ENCODE data around the gene CYB5R2.

The CYB5R2 gene

DNA sequence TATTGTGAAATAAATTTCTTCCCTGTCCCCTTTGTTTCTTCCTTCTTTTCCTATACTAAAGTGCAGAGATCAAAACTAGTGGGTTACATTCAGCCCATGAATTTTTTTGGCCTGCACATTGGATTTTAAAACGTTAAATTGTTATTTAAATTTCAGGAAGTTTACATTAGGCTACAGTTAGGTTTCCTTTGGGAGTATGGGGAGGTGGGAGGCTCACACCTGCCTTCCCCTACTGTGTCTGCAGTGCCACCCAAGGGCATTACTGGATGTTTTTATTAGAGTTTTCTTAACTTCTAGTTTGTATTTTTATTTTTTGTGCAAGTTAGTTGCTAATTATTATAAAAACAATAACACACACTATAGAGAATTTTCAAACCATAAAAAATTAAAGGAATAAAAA lies 51.7 kb downstream of the CYB5R2 start (continued):
- TF ChIP-seq, protein P1, sequence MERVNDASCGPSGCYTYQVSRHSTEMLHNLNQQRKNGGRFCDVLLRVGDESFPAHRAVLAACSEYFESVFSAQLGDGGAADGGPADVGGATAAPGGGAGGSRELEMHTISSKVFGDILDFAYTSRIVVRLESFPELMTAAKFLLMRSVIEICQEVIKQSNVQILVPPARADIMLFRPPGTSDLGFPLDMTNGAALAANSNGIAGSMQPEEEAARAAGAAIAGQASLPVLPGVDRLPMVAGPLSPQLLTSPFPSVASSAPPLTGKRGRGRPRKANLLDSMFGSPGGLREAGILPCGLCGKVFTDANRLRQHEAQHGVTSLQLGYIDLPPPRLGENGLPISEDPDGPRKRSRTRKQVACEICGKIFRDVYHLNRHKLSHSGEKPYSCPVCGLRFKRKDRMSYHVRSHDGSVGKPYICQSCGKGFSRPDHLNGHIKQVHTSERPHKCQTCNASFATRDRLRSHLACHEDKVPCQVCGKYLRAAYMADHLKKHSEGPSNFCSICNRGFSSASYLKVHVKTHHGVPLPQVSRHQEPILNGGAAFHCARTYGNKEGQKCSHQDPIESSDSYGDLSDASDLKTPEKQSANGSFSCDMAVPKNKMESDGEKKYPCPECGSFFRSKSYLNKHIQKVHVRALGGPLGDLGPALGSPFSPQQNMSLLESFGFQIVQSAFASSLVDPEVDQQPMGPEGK (CRISPR knock-in tag; IDR thresholded peaks at IDR 0.05; ENCODE audit: borderline replicate concordance): no peak
- TF ChIP-seq PPARA (CRISPR knock-in tag; IDR thresholded peaks at IDR 0.05; ENCODE audit: borderline replicate concordance) (no peak), SNAI2 (CRISPR knock-in tag; IDR thresholded peaks at IDR 0.05) (no peak)
- TF ChIP-seq, protein P2, sequence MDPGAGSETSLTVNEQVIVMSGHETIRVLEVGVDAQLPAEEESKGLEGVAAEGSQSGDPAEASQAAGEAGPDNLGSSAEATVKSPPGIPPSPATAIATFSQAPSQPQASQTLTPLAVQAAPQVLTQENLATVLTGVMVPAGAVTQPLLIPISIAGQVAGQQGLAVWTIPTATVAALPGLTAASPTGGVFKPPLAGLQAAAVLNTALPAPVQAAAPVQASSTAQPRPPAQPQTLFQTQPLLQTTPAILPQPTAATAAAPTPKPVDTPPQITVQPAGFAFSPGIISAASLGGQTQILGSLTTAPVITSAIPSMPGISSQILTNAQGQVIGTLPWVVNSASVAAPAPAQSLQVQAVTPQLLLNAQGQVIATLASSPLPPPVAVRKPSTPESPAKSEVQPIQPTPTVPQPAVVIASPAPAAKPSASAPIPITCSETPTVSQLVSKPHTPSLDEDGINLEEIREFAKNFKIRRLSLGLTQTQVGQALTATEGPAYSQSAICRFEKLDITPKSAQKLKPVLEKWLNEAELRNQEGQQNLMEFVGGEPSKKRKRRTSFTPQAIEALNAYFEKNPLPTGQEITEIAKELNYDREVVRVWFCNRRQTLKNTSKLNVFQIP (CRISPR knock-in tag; IDR thresholded peaks at IDR 0.05; ENCODE audit: borderline replicate concordance, low read depth): no peak

DNA sequence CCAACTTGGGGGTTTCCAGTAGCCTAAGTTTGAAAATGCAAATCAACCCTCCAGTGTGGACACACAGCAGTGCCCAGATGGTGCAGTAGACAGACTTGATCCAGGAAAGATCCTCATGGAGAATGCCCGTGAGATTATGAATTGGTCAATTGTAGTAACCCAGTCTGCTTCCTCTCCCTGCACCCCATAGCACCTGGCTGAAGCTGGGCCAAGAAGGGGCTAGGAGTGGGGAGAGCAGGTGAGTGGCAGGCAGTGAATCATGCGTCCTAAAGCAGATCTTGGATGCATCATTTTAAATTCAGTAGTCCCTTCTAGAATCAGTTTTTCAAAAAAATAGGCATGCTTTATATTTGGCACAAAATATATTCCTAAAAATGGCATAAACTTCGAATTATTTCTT lies 52.2 kb downstream of the CYB5R2 start:
- TF ChIP-seq ZFP30 (CRISPR knock-in tag; IDR thresholded peaks at IDR 0.05): no peak
- TF ChIP-seq ZNF70 (CRISPR knock-in tag; IDR thresholded peaks at IDR 0.05): no peak
- TF ChIP-seq ZFP3 (CRISPR knock-in tag; IDR thresholded peaks at IDR 0.05): no peak
- TF ChIP-seq ZC3H10 (CRISPR knock-in tag; IDR thresholded peaks at IDR 0.05): no peak
- no peak for TF ChIP-seq SNAI2 (CRISPR knock-in tag; IDR thresholded peaks at IDR 0.05)
- TF ChIP-seq, protein P1 (CRISPR knock-in tag; IDR thresholded peaks at IDR 0.05; ENCODE audit: borderline replicate concordance): no peak
- ATAC-seq: no peak

DNA sequence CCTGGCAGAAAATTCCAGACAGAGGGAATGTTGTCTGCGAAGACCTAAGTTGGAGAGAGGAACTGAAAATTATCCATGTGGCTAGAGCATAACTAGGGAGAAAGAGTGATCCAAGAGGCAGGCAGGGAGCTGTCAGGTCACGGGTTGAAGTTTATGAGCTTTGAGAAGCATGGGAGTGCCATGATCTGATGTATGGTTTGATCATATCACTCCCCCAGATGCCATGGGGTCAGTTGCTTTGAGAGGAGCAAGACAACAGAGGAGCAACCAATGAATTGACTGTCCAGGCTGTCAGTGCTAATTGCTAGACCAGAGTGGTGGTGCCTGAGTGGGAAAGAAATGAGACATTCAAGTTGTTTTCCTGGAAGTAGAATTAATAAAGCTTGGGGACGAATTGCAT lies 54.0 kb downstream of the CYB5R2 start:
- ATAC-seq: no peak
- TF ChIP-seq GLIS3 (CRISPR knock-in tag; IDR thresholded peaks at IDR 0.05) (no peak), PPARA (CRISPR knock-in tag; IDR thresholded peaks at IDR 0.05; ENCODE audit: borderline replicate concordance) (no peak), OSR1 (CRISPR knock-in tag; IDR thresholded peaks at IDR 0.05) (no peak), BACH2 (CRISPR knock-in tag; IDR thresholded peaks at IDR 0.05; ENCODE audit: borderline replicate concordance) (no peak)
- TF ChIP-seq, protein P2 (CRISPR knock-in tag; IDR thresholded peaks at IDR 0.05; ENCODE audit: borderline replicate concordance, low read depth): no peak

DNA sequence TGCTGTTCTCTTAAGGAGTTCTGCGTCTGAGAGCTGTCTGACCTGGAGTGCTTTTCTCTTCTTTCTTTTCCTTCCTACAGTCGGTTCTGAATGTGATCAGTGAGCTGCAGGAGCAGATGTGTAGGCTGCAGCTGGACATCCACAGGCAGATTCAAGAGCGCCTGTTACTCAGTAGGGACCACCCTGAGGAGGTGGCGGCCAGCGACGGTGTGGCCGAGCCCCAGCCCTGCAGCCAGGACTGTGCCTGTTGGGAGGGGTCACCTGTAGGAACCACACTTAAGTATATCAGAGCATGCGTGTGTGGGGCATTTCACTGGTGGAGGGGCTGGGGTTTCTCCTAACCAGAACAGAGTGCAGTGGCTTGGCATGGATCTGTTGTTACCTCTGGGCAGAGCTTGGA lies 56.3 kb downstream of the CYB5R2 start:
- ATAC-seq: no peak
- TF ChIP-seq ZNF565 (CRISPR knock-in tag; conservative IDR thresholded peaks at IDR 0.05; ENCODE audit: low read depth): no peak
- TF ChIP-seq, protein P3, sequence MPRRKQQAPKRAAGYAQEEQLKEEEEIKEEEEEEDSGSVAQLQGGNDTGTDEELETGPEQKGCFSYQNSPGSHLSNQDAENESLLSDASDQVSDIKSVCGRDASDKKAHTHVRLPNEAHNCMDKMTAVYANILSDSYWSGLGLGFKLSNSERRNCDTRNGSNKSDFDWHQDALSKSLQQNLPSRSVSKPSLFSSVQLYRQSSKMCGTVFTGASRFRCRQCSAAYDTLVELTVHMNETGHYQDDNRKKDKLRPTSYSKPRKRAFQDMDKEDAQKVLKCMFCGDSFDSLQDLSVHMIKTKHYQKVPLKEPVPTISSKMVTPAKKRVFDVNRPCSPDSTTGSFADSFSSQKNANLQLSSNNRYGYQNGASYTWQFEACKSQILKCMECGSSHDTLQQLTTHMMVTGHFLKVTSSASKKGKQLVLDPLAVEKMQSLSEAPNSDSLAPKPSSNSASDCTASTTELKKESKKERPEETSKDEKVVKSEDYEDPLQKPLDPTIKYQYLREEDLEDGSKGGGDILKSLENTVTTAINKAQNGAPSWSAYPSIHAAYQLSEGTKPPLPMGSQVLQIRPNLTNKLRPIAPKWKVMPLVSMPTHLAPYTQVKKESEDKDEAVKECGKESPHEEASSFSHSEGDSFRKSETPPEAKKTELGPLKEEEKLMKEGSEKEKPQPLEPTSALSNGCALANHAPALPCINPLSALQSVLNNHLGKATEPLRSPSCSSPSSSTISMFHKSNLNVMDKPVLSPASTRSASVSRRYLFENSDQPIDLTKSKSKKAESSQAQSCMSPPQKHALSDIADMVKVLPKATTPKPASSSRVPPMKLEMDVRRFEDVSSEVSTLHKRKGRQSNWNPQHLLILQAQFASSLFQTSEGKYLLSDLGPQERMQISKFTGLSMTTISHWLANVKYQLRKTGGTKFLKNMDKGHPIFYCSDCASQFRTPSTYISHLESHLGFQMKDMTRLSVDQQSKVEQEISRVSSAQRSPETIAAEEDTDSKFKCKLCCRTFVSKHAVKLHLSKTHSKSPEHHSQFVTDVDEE (CRISPR knock-in tag; IDR thresholded peaks at IDR 0.05): no peak
- TF ChIP-seq, protein P4, sequence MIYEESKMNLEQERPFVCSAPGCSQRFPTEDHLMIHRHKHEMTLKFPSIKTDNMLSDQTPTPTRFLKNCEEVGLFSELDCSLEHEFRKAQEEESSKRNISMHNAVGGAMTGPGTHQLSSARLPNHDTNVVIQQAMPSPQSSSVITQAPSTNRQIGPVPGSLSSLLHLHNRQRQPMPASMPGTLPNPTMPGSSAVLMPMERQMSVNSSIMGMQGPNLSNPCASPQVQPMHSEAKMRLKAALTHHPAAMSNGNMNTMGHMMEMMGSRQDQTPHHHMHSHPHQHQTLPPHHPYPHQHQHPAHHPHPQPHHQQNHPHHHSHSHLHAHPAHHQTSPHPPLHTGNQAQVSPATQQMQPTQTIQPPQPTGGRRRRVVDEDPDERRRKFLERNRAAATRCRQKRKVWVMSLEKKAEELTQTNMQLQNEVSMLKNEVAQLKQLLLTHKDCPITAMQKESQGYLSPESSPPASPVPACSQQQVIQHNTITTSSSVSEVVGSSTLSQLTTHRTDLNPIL (CRISPR knock-in tag; IDR thresholded peaks at IDR 0.05; ENCODE audit: low read depth): no peak
- no peak for TF ChIP-seq ESRRG (CRISPR knock-in tag; IDR thresholded peaks at IDR 0.05)
- TF ChIP-seq, protein P5, sequence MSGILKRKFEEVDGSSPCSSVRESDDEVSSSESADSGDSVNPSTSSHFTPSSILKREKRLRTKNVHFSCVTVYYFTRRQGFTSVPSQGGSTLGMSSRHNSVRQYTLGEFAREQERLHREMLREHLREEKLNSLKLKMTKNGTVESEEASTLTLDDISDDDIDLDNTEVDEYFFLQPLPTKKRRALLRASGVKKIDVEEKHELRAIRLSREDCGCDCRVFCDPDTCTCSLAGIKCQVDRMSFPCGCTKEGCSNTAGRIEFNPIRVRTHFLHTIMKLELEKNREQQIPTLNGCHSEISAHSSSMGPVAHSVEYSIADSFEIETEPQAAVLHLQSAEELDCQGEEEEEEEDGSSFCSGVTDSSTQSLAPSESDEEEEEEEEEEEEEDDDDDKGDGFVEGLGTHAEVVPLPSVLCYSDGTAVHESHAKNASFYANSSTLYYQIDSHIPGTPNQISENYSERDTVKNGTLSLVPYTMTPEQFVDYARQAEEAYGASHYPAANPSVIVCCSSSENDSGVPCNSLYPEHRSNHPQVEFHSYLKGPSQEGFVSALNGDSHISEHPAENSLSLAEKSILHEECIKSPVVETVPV (CRISPR knock-in tag; IDR thresholded peaks at IDR 0.05): no peak
- no peak for TF ChIP-seq PPARA (CRISPR knock-in tag; IDR thresholded peaks at IDR 0.05; ENCODE audit: borderline replicate concordance)
- no peak for TF ChIP-seq ZC3H10 (CRISPR knock-in tag; IDR thresholded peaks at IDR 0.05)
- no peak for TF ChIP-seq CSDC2 (CRISPR knock-in tag; IDR thresholded peaks at IDR 0.05)
- no peak for TF ChIP-seq GLIS3 (CRISPR knock-in tag; IDR thresholded peaks at IDR 0.05)
- TF ChIP-seq, protein P2 (CRISPR knock-in tag; IDR thresholded peaks at IDR 0.05; ENCODE audit: borderline replicate concordance, low read depth): no peak
- TF ChIP-seq, protein P1 (CRISPR knock-in tag; IDR thresholded peaks at IDR 0.05; ENCODE audit: borderline replicate concordance): no peak
- TF ChIP-seq TOX (CRISPR knock-in tag; IDR thresholded peaks at IDR 0.05; ENCODE audit: borderline replicate concordance): no peak
- TF ChIP-seq ISL1 (CRISPR knock-in tag; IDR thresholded peaks at IDR 0.05): no peak

Data from SK-N-SH treated with all-trans-retinoic acid at 6 μM for 48 hours (cell line).